ENCODE data around the gene EMC8. TPM values are rescaled to one million over a fixed set of nuclear protein-coding genes. Genes with fewer than 3 reads are reported as not detected.

Gene EMC8
- total and polyA plus RNA-seq, 4 donors = 12.0 to 12.4 (median 12.2) TPM

- Histone ChIP-seq H3K27me3 (ENCODE audit: control insufficient read depth in 4 of 4, insufficient read depth in 4 of 4, low read length in 3 of 4) (no peaks in the 10 kb centered on the region), H3K36me3 (ENCODE audit: control insufficient read depth in 4 of 4, insufficient read depth in 3 of 4, low read depth in 1 of 4, low read length in 3 of 4) (no peaks in the 10 kb centered on the region), H3K4me3 (ENCODE audit: low read depth in 1 of 3, low read length in 3 of 3) (no peak overlapping the region), H3K4me1 (ENCODE audit: control insufficient read depth in 4 of 4, insufficient read depth in 4 of 4, low read length in 3 of 4) (no peaks in the 10 kb centered on the region), H3K27ac (ENCODE audit: low read depth in 1 of 2, low read length in 2 of 2) (no peak overlapping the region), H3K9ac (ENCODE audit: low read depth in 1 of 2, low read length in 2 of 2) (no peak overlapping the region), H3K9me3 (ENCODE audit: control insufficient read depth in 4 of 4, low read length in 3 of 4) (no peaks in the 10 kb centered on the region)
- DNase-seq (ENCODE audit: low spot score) = no peak
- TF ChIP-seq YY1 (IDR thresholded peaks at IDR 0.05) (no peak), FOXA2 (IDR thresholded peaks at IDR 0.05) (no peak), NR2F2 (IDR thresholded peaks at IDR 0.05) (no peak), EGR1 (IDR thresholded peaks at IDR 0.05; ENCODE audit: low read depth in 2 of 2) (no peak), ATF3 (IDR thresholded peaks at IDR 0.05) (no peak)
- 84% methylated on average over 5 of the region's 5 CpGs for WGBS
These were observed 69.2 kb downstream of the EMC8 start for GRCh38 chr16:85730186-85730465.

DNA sequence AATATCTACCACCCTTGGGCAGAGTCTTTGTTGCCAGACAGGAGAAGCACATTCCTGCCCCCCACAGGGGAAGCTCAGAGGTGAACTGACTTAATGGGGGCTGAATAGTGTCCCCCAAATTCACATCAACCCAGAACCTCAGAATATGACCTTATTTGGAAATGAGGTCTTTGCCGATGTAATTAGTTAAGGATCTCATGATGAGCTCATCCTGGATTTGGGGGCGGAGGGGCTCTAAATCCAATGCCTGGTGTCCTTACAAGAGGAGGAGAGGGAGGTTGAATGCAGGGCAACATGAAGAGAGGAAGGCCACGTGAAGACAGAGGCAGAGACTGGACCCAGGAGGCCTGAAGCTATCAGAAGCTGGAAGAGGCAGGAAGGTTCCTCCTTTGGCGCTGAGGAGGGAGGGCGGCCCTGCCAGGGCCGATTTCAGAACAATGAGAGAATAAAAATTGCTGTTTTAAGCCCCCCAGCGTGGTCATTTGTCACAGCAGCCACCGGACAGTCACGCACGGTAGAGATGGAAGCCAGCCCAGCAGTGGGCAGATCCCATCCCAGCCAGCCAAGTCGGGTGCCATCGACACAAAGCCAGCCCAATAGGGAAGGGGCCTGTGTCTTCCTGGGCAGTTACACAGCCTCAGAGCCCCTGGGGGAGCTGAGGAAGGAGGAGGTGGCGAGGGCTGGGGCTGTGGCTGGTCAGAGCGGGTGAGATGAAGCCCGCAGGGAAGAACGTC is 69.7 kb downstream of the EMC8 start:
- no peak overlapping the region for H3K9ac ChIP-seq (ENCODE audit: low read depth in 1 of 2, low read length in 2 of 2)
- no peak for DNase-seq (ENCODE audit: low spot score)
- H3K4me3 ChIP-seq (ENCODE audit: low read depth in 1 of 3, low read length in 3 of 3) = no peak overlapping the region
- no peak for TF ChIP-seq FOXA2 (IDR thresholded peaks at IDR 0.05)
- TF ChIP-seq, protein P1, sequence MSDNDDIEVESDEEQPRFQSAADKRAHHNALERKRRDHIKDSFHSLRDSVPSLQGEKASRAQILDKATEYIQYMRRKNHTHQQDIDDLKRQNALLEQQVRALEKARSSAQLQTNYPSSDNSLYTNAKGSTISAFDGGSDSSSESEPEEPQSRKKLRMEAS (IDR thresholded peaks at IDR 0.05) = no peak
- no peak for TF ChIP-seq SP1 (IDR thresholded peaks at IDR 0.05)
- no peak for TF ChIP-seq ATF3 (IDR thresholded peaks at IDR 0.05)
- 80% methylated on average over 16 of the region's 16 CpGs for WGBS
- H3K27me3 ChIP-seq (ENCODE audit: control insufficient read depth in 4 of 4, insufficient read depth in 4 of 4, low read length in 3 of 4) = no peaks in the 10 kb centered on the region
- H3K27ac ChIP-seq (ENCODE audit: low read depth in 1 of 2, low read length in 2 of 2) = no peak overlapping the region
- no peaks in the 10 kb centered on the region for H3K9me3 ChIP-seq (ENCODE audit: control insufficient read depth in 4 of 4, low read length in 3 of 4)
- no peaks in the 10 kb centered on the region for H3K36me3 ChIP-seq (ENCODE audit: control insufficient read depth in 4 of 4, insufficient read depth in 3 of 4, low read depth in 1 of 4, low read length in 3 of 4)
- H3K4me1 ChIP-seq (ENCODE audit: control insufficient read depth in 4 of 4, insufficient read depth in 4 of 4, low read length in 3 of 4) = no peaks in the 10 kb centered on the region

GRCh38 chr16:85728879-85729278 is 70.5 kb downstream of the EMC8 start:
- Histone ChIP-seq H3K27ac (ENCODE audit: low read depth in 1 of 2, low read length in 2 of 2) (no peak overlapping the region), H3K9ac (ENCODE audit: low read depth in 1 of 2, low read length in 2 of 2) (no peak overlapping the region), H3K4me3 (ENCODE audit: low read depth in 1 of 3, low read length in 3 of 3) (no peak overlapping the region), H3K36me3 (ENCODE audit: control insufficient read depth in 4 of 4, insufficient read depth in 3 of 4, low read depth in 1 of 4, low read length in 3 of 4) (no peaks in the 10 kb centered on the region), H3K4me1 (ENCODE audit: control insufficient read depth in 4 of 4, insufficient read depth in 4 of 4, low read length in 3 of 4) (no peaks in the 10 kb centered on the region), H3K9me3 (ENCODE audit: control insufficient read depth in 4 of 4, low read length in 3 of 4) (no peaks in the 10 kb centered on the region), H3K27me3 (ENCODE audit: control insufficient read depth in 4 of 4, insufficient read depth in 4 of 4, low read length in 3 of 4) (no peaks in the 10 kb centered on the region)
- DNase-seq (ENCODE audit: low spot score) = no peak
- TF ChIP-seq HNF4G (IDR thresholded peaks at IDR 0.05) (no peak), RAD21 (IDR thresholded peaks at IDR 0.05) (no peak), ZBTB33 (IDR thresholded peaks at IDR 0.05) (no peak), YY1 (IDR thresholded peaks at IDR 0.05) (no peak), NR2F2 (IDR thresholded peaks at IDR 0.05) (no peak), GABPA (IDR thresholded peaks at IDR 0.05 in 1 of 2, conservative IDR thresholded peaks at IDR 0.05 in 1 of 2) (no peak), HNF4A (conservative IDR thresholded peaks at IDR 0.05) (no peak), SP1 (IDR thresholded peaks at IDR 0.05) (no peak), FOXA1 (IDR thresholded peaks at IDR 0.05) (no peak)
- 81% methylated on average over 7 of the region's 7 CpGs for WGBS

Small RNA genes lying within 50 kb of the gene (small RNA-seq; reads per million reads assigned to genes)
- not detected for gene RNU1-103P

Other genes starting within 250 kb of the EMC8 start
- gene GSE1, start 186.2 kb downstream of the EMC8 start, total RNA-seq = 10 to 100 TPM; 35.9 to 37.7 TPM
- gene GSE1, start 186.2 kb downstream of the EMC8 start, polyA plus RNA-seq = 10 to 100 TPM in 1 of 2 donors, 1 to 10 TPM in 1; 9.9 to 14.4 TPM
- gene GINS2, start 110.6 kb downstream of the EMC8 start, total RNA-seq = 1 to 10 TPM in 1 of 2 donors, under 1 TPM in 1; 0.17 to 9.3 TPM
- gene GINS2, start 110.6 kb downstream of the EMC8 start, polyA plus RNA-seq = 1 to 10 TPM in 1 of 2 donors, under 1 TPM in 1; 0.69 to 1.0 TPM
- under 1 TPM; 0.37 to 0.42 TPM for gene C16orf74, start 48.4 kb downstream of the EMC8 start, total RNA-seq
- gene C16orf74, start 48.4 kb downstream of the EMC8 start, polyA plus RNA-seq = under 1 TPM; 0.44 to 0.75 TPM
- 100 to 1,000 TPM; 186 to 195 TPM for gene COX4I1, start 151 bp upstream of the EMC8 start, total RNA-seq
- gene COX4I1, start 151 bp upstream of the EMC8 start, polyA plus RNA-seq = 100 to 1,000 TPM; 466 to 576 TPM
- 10 to 100 TPM; 17.1 to 25.8 TPM for gene IRF8, start 99.6 kb upstream of the EMC8 start, total RNA-seq
- 1 to 10 TPM; 5.1 to 7.6 TPM for gene IRF8, start 99.6 kb upstream of the EMC8 start, polyA plus RNA-seq

Measured in liver (tissue), 10 donors.